AG10803 (cell line): Measurements from ENCODE around the gene RNASE8.

Experiments
- DNase-seq: peaks from one replicate; pipeline ENCODE4 v3.0.0; 2010; ENCODE audit warnings: low read depth
- H3K4me3 ChIP-seq: 2 replicates; pipeline ENCODE4 v1.5.1; 2011; ENCODE audit warnings: mild to moderate bottlenecking, low read length, control low read depth
- TF ChIP-seq, protein P1 (sequence below): conservative IDR thresholded peaks from 2 replicates; pipeline ENCODE4 v1.5.1; 2011; ENCODE audit warnings: mild to moderate bottlenecking, low read length, control low read depth, inconsistent platforms

RNASE8 gene

DNA sequence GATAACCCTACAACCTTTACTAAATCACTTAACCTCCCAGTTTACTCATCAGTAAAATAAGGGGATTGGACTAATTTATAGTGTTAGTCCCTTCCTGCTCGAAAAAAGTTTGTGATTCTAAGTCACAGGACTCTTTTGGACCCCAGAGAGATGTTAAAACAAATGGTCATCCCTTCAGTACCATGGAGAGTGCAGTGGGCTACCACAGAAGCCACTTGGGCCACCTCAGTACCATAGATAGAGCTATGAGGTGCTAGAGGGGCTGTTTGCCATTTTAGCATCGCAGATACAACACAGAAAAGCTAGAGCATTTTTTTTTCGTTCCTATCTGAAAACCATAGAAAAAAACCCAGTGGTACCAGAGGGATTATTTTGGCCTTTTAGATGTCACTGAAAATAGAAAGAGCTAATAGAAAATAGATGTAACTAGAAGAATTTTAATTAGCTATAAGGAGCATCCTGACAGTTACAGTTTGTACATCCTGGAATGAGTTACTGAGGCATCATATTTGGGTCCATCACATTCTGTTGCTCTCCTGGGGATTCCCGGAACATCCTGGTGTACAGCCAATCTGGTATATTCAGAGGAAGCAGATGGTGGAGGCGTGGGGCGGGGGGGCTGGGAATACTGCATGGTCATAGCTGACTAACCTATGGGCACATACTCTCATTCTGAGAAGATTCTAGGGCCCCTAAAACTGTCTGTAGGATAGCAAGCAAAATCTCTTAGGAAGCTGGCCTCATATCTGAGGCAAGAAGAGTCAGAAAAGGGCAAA is 38.0 kb downstream of the RNASE8 start:
- peak; percentile 63 for DNase-seq
- no peak overlapping the region for H3K4me3 ChIP-seq
- TF ChIP-seq, protein P1, sequence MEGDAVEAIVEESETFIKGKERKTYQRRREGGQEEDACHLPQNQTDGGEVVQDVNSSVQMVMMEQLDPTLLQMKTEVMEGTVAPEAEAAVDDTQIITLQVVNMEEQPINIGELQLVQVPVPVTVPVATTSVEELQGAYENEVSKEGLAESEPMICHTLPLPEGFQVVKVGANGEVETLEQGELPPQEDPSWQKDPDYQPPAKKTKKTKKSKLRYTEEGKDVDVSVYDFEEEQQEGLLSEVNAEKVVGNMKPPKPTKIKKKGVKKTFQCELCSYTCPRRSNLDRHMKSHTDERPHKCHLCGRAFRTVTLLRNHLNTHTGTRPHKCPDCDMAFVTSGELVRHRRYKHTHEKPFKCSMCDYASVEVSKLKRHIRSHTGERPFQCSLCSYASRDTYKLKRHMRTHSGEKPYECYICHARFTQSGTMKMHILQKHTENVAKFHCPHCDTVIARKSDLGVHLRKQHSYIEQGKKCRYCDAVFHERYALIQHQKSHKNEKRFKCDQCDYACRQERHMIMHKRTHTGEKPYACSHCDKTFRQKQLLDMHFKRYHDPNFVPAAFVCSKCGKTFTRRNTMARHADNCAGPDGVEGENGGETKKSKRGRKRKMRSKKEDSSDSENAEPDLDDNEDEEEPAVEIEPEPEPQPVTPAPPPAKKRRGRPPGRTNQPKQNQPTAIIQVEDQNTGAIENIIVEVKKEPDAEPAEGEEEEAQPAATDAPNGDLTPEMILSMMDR, result no peak

DNA sequence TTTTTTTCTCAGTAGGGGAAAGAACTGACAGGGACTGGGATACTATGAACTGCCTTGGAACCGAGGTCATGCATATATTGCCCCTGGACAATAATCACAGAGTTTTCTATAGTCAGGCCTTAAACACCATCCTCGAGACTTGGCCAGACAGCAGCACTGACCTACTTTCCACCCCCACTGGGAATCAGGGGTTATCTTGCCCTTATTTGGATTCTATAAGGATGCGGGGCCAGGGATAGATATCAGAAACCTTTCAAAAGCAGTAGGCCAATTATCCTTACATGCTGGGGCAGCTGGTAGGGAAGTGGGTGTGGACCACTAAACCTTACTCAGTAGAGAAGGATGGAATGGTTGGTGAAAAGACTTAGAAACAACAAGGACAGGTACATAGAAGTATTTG is 38.8 kb downstream of the RNASE8 start:
- TF ChIP-seq, protein P1, result no peak
- DNase-seq, result no peak
- H3K4me3 ChIP-seq, result no peak overlapping the region

DNA sequence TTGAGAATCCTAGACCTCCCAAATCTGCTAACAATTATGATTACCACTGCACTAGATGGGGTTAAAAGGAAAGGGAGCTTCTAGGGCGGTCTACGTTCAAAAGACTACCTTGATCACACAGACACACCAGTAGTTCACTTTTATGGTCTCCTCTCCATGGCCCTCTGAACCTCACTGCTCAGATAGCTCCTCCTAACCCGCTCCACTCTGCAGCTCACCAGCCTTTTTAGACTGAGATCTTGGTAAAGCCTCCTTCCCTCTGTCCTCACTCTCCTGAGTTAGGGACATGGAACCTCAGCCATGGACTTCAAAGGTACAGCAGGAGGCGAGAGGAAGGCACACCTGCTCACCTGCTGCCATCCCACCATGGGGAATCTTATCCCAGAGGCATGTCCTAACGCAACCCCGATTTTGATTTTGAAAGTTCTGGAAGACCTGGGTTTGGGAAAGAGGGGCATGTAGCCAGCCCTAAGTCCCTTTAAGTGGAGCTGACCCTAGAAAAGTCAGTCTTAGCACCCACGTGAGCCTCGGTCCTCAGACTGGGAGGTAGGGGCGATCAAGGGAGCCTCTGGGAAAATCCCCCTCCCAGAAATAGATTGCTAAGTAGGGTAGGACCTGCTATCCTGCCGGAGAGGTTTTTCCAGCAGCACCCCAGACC is 39.5 kb downstream of the RNASE8 start:
- TF ChIP-seq, protein P1, result no peak
- DNase-seq, result no peak
- peak overlapping the region; percentile 46 for H3K4me3 ChIP-seq

DNA sequence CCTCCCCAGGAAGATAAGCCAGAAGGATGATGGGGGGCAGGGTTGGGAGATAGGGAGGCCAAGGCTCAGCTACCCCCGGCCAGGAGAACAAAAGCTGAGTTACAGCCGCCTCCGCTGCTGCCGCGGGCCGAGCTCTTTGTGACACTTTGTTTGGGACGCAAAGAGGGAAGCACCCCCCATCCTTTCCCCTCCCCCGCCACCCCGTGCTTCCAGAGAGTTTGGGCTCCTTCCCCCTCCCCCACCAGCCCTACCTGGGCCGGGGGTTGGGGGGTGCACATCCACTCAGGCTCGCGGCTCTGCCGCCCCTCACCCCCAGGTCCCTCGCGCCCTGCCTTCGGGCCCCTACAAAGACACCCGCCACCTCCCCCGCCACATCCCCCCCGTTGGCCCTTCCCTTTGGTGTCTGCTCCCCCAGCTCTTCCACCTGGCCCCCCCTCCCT is 40.0 kb downstream of the RNASE8 start:
- H3K4me3 ChIP-seq, result peak overlapping the region; percentile 46
- TF ChIP-seq, protein P1, result no peak
- no peak for DNase-seq

DNA sequence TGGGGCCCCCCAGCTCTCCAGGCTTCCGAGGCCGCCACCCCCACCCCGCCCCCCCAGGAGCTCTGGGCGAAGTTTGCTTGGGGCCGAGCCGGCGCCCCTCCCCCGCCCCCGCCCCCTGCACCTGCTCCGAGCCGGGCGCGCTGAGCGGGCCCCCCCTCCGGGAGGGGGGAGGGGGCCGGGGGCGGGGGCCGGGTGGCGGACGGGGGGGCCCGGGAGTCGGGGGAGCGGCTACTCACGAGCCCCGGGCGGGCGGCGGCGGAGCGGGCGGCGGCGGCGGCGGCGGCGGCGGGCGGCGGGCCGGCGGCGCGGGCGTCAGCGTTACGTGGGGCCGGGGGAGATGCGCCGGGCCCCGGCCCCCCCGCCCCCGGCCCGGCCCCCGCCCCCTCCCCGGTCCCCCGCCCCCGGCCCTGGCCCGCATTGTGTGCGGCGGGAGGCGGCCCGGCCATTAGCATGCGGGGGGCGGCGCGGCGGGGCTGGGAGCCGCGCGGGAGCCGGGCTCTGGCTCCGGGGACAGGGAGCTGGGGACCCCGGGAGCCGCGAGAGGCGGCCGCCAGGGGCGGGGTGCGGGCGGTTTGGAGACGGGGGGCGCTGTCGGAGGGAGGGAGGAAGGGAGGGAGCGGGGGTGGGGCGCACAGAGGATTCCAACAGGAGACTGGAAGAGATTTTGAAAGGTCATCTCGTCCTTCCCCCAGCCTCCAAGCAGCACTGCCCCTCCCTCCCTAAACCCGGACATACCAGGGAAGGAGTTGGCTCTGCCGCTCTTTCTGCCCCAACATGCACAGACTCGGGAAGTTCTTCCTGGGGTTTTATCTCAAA is 40.7 kb downstream of the RNASE8 start, which contains the start of gene ZNF219:
Gene ZNF219, minus strand, starts transcription at position 580 of the 816 bp plus-strand sequence. CDS start 5,064 bp downstream, outside the sequence.
- DNase-seq, result peak; percentile 65
- peak within 1 kb of the TSS; percentile 76 for H3K4me3 ChIP-seq
- TF ChIP-seq, protein P1, result 0 out of 2 replicates have a peak, but pooled peaks have one; percentile 5

DNA sequence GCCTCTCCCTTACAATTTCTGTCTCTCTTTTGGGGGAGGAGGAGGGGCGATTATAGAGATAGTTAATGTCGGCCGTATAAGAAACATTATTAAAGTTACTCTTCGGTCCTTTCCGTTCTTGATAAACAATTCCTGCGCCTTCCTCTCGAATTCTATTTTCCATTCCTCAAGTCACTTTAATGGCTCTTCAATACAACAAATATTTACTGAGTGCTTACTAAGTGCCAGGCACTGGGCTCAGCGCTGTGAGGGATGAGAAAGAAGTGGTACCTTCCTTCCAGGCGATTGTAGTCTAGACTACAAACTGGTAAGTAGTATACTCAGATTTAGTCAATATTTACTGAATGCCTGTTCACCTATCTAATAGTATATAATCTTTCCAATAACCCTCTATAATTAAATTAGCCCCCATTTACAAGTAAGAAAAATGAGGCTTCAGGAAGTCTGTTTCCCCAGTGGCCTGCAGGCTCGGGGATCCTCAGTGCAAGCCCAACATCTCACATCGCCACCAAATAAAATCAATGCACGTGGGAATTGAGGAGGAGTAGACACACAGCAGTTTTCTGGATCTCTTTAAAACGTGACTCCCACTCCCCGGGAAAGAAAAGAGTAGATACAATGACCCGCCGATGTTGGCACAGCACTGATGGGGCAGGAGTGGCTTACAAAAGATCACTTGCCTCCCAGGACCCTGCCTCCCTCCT is 41.4 kb downstream of the RNASE8 start:
- no peak for DNase-seq

More for the DNA sequence above, 41.4 kb downstream of the RNASE8 start:
- H3K4me3 ChIP-seq, result peak overlapping the region; percentile 76
- TF ChIP-seq, protein P1, result no peak
